ENCODE measurements around the gene DOCK4. TPM values are rescaled to one million over a fixed set of nuclear protein-coding genes. Genes with fewer than 3 reads are reported as not detected.

The DOCK4 gene
- polyA plus RNA-seq, 1 donor from 2014 or later: not detected

DNA sequence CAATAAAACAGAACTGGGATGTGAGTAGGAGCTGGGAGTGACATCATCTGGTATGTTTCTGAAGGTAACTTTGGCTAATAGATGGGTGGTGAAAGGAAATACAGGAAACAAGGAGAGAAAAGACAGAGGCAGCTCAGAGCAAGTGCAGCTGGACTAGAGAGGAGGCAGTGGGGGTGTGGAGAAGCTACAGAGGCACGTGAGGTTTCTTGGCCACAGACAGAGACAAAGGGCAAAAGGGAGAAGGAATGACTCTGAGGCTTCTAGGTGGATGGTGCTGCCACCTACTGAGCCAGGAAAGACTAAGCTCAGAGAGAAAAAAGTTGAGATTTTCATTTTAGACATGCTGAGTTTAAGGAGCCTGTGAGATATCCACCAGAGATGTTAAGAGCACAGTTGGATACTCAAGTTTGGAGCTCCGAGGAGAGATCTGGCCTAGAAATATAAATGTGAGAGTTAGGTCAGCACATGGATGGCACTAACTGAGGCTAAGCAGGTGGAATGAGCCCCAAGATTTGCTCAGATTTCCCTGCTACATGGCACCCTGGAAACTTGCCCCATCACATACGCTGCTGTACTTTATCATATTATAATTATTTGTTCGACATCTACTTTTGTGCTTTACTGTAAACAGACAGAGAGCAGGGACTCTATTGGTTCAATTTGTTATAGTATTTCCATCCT, 350.9 kb downstream of the DOCK4 start:
- H3K27me3 Mint-ChIP-seq: peaks cover 9% of the 10 kb centered on the region
- H3K9me3 Mint-ChIP-seq: peaks cover 2 to 5% (median 5%) of the 10 kb centered on the region in 3 donors
- no peaks in the 10 kb centered on the region for H3K4me1 Mint-ChIP-seq
- H3K36me3 Mint-ChIP-seq: no peaks in the 10 kb centered on the region
- no peak overlapping the region for H3K4me3 Mint-ChIP-seq
- H3K27ac Mint-ChIP-seq: no peak overlapping the region

DNA sequence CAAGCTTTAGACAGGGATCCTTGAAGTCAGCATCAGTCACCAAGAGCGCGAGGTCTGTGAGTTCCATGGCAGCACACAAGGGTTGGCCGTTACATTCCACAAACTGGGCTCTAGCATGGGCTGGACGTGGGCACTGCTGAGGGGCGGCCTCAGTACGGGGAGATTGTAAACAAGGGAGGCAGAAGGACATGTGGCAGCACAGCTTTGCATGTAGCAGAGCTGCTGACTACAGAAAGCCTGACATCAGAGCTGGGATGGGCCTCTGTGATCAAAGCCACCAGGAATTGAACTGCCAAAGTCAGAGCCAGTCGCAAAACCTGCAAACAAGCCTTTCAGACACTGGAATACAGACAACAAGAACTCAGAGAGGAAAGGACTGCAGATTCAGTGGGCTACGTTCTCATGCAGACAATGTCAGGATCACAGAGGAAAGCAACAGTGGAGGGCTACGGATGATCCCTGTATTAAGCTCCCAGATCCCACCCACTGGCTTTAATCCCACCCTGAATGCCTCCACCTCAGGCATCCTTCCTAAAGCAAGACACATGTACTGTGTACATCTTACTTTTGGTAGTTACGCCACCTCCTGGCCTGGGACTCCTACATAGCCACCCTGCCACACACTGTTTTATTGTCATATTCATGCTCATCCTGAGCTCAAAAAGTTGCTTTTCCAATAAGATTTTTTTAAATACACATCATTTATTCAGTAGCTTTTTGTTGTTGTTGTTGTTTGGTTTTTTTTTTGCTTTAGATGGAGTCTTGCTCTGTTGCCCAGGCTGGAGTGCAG, 352.8 kb downstream of the DOCK4 start:
- Mint-ChIP-seq H3K27ac (no peak overlapping the region), H3K4me3 (no peak overlapping the region), H3K27me3 (peaks cover 6% of the 10 kb centered on the region), H3K4me1 (no peaks in the 10 kb centered on the region), H3K36me3 (no peaks in the 10 kb centered on the region), H3K9me3 (peaks cover 0 to 6% (median 6%) of the 10 kb centered on the region in 3 donors)

DNA sequence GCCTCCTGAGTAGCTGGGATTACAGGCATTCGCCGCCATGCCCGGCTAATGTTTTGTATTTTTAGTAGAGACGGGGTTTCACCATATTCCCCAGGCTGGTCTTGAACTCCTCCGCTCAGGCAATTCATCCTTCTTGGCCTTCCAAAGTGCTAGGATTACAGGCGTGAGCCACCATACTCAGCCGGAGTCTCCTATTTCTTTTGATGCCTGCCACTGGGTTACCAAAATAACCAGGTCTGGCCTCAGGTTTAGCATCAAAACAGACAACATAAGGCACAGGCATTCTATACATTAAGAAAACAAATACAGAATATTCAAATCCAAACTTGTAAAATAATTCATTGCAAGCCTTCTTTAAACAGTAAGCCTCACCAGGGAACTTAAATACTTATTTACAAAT, 354.1 kb downstream of the DOCK4 start:
- Mint-ChIP-seq H3K27me3 (peaks cover 5% of the 10 kb centered on the region), H3K4me1 (no peaks in the 10 kb centered on the region), H3K4me3 (no peak overlapping the region), H3K9me3 (peaks cover 2 to 7% (median 6%) of the 10 kb centered on the region in 3 donors), H3K36me3 (no peaks in the 10 kb centered on the region), H3K27ac (no peak overlapping the region)

DNA sequence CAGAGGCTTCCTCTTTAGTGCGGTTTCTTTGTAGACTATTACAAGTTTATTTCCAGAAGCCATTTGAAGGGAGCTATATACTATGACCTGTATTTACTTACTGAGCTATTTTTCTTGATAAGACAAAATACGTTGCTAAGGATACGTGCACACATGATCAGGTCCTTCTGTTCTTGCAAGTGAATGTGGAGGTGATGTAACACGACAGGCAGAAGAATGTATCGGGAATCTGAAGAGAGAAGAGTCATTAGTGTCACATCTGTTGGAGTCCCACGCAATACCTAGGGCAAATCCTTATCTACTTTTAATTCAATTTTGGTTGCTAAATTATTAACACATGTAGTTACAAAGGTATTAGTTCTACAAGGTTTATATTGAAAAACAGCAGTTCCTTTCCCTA, 359.3 kb downstream of the DOCK4 start:
- no peaks in the 10 kb centered on the region for H3K36me3 Mint-ChIP-seq
- no peaks in the 10 kb centered on the region for H3K4me1 Mint-ChIP-seq
- H3K9me3 Mint-ChIP-seq: peaks cover 2 to 7% (median 6%) of the 10 kb centered on the region in 3 donors
- H3K4me3 Mint-ChIP-seq: no peak overlapping the region
- peaks cover 3% of the 10 kb centered on the region for H3K27me3 Mint-ChIP-seq
- H3K27ac Mint-ChIP-seq: no peak overlapping the region

DNA sequence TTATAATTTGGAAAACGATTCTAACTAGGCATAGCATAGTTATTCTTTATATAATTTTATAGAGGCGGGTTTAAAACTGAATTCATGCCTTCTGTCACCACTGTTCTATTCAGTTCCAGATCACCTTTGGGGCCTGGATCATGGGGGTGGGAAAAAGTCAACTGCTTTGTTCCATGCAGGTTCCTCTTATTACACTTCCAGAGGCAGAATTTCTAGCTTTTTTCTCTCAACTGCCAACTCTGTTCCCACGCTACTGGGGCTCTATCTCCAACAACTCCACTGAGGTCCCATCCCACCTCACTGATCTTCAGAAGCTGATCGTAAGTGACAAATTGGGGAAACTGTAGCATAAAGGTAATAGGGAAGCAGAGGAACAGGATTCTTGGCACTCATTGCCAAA, 360.3 kb downstream of the DOCK4 start:
- Mint-ChIP-seq H3K4me1 (no peaks in the 10 kb centered on the region), H3K27ac (no peak overlapping the region), H3K4me3 (no peak overlapping the region), H3K9me3 (peaks cover 2 to 7% (median 6%) of the 10 kb centered on the region in 3 donors), H3K27me3 (peaks cover 3% of the 10 kb centered on the region), H3K36me3 (no peaks in the 10 kb centered on the region)

DNA sequence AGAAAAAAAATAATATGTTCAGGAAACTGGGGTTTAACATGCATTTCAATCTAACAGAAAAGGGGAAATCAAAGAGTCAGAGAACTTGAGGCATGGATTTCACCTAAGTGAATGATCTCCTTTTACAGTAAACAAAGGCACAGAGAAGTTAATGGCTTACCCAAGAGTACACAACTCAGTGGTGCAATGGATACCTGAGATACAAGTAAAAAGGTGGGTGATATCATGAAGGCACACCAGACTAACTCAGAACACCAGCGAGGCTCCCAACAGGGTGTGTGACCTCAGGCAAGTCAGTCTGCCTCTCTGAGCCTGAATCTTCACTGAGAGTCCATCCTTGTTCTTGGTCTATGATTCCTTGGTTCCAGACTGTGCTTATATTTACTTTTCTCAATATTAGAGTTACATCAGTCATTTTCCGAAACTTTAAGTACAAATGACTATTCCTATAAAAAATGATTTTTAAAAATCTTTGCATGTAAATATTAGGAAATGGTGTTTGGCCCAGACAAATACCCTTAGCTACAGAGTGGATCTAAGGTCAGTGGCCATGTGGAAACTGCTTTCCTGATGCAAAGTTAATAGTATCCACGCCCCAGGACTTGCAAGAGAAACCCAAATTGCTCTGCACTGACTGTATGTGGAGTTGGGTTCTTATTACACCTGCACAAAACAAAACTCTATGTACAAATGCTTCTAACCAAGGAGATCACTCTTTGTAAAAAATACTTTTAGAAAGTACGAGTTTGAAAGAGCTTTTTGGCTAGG, 361.1 kb downstream of the DOCK4 start:
- Mint-ChIP-seq H3K9me3 (peaks cover 0 to 2% (median 2%) of the 10 kb centered on the region in 3 donors), H3K36me3 (no peaks in the 10 kb centered on the region), H3K4me1 (no peaks in the 10 kb centered on the region), H3K4me3 (no peak overlapping the region), H3K27ac (no peak overlapping the region), H3K27me3 (no peaks in the 10 kb centered on the region)

DNA sequence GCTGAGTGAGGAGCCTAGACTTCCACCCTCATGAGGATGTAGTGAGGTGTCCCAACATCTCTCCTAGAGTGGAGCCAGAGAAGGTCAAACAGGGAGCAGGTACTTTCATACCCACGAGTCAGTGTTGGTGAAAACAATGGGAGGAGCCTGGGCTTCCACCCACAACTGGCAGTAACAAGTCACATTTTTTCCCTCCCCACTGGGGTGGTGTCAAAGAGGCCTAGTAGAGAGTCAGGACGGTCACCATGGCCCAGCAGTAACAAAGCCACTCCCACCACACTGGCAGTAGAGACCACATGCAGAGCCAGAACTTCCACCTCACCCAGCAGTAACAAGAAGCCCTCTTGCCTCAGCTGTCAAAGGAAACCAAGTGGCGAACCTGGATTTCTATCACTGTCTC, 363.7 kb downstream of the DOCK4 start:
- Mint-ChIP-seq H3K4me3 (no peak overlapping the region), H3K9me3 (peaks cover 0 to under 1% (median 0%) of the 10 kb centered on the region in 3 donors), H3K27ac (no peak overlapping the region), H3K4me1 (no peaks in the 10 kb centered on the region), H3K36me3 (no peaks in the 10 kb centered on the region), H3K27me3 (no peaks in the 10 kb centered on the region)

DNA sequence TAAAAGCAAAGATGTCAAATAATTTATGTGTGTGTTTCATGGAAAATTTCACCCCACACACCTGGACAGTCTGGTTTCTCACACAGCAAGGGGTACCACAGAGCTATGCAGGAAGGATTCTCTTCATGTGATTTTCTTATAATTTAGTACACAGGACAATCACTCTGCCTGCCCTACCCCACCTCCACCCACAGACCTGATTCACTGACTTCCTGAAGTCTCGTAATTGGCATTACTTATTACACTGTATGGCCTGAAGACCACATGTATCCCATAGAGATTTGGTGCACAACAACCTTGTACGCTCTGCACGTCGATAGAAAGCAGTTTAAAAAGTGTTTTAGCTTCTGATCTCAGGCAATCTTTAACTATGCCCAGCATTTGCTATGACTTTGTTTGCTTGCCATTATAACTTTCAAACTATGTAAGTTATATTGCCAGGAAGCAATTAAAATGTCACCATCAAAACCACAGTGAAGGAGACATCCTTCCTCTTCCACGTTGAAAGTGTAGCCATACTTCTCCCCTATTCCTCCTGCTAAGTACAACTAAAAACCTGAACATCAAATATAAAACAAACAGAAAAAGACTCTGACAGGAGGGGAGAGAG, 364.5 kb downstream of the DOCK4 start:
- H3K27me3 Mint-ChIP-seq: no peaks in the 10 kb centered on the region

DNA sequence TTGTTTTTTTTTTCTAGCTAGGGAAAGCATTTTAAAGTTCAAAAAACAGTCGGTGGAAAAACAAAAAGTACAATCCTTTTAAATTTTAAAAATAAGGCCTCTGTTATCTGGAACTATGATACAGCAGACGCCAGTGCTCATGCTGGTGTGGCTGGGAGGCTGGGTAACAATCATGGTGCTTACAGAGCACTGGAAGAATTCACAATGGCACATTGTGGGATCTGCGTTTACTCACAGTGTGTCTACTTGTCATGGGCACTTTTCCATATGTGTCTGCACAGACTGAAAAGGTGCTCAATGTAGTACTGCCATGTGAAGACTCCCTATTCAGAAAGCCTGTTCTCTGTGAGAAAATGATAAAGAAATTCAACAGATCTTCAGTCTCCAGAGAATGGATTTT, 365.7 kb downstream of the DOCK4 start:
- no peak overlapping the region for H3K27ac Mint-ChIP-seq
- no peak overlapping the region for H3K4me3 Mint-ChIP-seq
- H3K9me3 Mint-ChIP-seq: peaks cover 0 to 4% (median 3%) of the 10 kb centered on the region in 3 donors
- no peaks in the 10 kb centered on the region for H3K27me3 Mint-ChIP-seq
- H3K4me1 Mint-ChIP-seq: no peaks in the 10 kb centered on the region
- peaks cover 2% of the 10 kb centered on the region for H3K36me3 Mint-ChIP-seq

More for the DNA sequence above, 364.5 kb downstream of the DOCK4 start:
- Mint-ChIP-seq H3K27ac (no peak overlapping the region), H3K36me3 (no peaks in the 10 kb centered on the region), H3K4me1 (no peaks in the 10 kb centered on the region), H3K9me3 (peaks cover 0 to 3% (median 0%) of the 10 kb centered on the region in 3 donors), H3K4me3 (no peak overlapping the region)

DNA sequence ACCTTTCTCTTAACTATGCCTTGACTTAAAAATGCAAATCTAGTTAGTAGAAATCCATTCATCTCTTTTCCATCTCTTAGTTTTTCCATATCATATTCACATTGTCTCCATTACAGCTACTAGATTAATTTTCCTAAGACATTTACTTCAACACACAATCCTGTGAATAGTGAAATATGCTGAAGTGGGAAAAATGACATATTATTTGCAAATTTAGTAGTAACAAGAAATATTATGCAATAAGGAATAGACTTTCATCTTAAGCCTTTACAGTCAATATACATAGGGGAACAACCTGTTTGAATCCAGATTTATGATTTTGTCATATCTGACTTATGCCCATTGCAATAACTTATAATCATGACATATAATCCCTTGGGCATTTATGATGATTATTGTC, 366.9 kb downstream of the DOCK4 start:
- peaks cover 0 to 4% (median 3%) of the 10 kb centered on the region in 3 donors for H3K9me3 Mint-ChIP-seq
- H3K36me3 Mint-ChIP-seq: peaks cover 2% of the 10 kb centered on the region
- no peak overlapping the region for H3K27ac Mint-ChIP-seq
- no peaks in the 10 kb centered on the region for H3K4me1 Mint-ChIP-seq
- H3K4me3 Mint-ChIP-seq: no peak overlapping the region
- no peaks in the 10 kb centered on the region for H3K27me3 Mint-ChIP-seq

DNA sequence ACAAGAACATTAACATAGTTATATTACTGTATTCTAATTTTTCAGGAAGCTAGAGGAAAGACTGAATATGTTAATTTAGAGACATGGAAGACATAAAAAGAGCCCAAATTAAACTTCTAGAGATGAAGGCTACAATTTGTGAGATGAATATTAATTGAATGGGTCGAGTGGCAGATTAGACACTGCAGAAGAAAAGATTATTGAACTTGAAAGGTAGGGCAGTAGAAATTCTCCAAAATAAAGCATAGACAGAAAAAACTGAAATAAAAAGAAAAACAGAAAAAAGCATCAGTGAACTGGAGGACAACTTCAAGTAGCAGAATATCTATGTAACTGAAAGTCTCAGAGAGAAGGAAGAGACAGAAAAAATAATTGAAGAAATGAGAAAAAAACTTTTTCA, 369.6 kb downstream of the DOCK4 start:
- H3K36me3 Mint-ChIP-seq: peaks cover 2% of the 10 kb centered on the region
- H3K4me1 Mint-ChIP-seq: no peaks in the 10 kb centered on the region
- H3K9me3 Mint-ChIP-seq: peaks cover 0 to 4% (median 3%) of the 10 kb centered on the region in 3 donors
- no peak overlapping the region for H3K27ac Mint-ChIP-seq
- H3K4me3 Mint-ChIP-seq: no peak overlapping the region
- no peaks in the 10 kb centered on the region for H3K27me3 Mint-ChIP-seq

DNA sequence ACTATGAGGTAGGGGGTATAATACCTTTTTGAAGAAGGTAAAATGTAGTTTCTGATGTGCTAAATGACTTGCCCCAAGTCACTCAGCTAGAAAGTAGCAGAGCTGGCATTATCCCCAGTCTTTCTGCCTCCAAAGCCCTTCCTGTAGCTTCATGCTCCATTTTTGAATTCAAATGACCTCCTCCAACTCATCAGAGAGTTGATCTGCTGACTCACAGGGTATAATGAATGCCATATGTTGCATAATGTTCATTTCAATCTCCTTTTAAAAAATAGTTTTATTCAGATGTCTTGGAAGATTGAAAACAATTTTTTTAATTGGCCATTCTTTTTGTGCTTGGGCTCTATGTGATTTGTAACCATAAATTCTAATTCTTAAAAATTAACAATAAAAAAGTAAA, 371.1 kb downstream of the DOCK4 start:
- Mint-ChIP-seq H3K9me3 (peaks cover 0 to 4% (median 3%) of the 10 kb centered on the region in 3 donors), H3K36me3 (peaks cover 2% of the 10 kb centered on the region), H3K4me1 (no peaks in the 10 kb centered on the region), H3K27ac (no peak overlapping the region), H3K4me3 (no peak overlapping the region), H3K27me3 (no peaks in the 10 kb centered on the region)

DNA sequence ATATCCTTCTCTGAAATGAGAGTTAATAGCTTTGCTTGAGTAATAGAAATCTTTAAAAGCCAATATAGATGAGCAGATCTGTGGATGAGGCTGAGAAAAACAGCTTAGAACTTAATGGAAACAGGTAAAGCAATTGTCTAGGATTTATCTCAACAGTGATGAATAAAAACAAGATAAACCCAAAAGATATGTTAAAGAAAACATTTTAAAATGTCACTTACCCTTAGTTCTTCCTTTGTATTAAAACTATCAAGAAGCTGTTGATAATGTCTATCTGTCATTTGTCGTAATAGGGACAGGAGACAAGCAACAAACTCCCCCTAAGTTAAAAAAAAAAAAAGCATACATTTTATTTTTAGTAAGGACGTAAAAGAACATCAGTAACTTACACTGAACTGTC, 371.8 kb downstream of the DOCK4 start:
- peaks cover 0 to 4% (median 3%) of the 10 kb centered on the region in 3 donors for H3K9me3 Mint-ChIP-seq
- H3K27ac Mint-ChIP-seq: no peak overlapping the region
- H3K4me3 Mint-ChIP-seq: no peak overlapping the region
- H3K27me3 Mint-ChIP-seq: no peaks in the 10 kb centered on the region
- H3K4me1 Mint-ChIP-seq: no peaks in the 10 kb centered on the region
- H3K36me3 Mint-ChIP-seq: peaks cover 2% of the 10 kb centered on the region

DNA sequence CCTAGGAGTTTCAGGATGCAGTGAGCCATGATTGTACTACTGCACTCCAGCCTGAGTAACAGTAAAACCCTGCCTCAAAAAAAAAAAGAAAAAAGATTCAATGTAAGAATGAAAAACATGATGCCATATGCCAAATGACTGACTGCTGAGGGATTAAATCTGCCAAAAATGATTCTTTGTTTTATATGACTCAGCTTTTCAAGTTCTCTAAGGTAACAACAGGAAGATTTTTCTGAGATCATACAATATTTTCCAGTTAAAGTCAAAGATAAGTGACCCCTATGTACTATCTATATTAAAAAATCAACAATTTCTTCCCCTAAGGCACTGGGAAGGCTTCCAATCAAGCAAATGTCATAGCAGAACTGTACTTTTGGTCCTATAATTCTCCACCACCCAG, 372.7 kb downstream of the DOCK4 start:
- no peaks in the 10 kb centered on the region for H3K4me1 Mint-ChIP-seq
- no peaks in the 10 kb centered on the region for H3K27me3 Mint-ChIP-seq
- no peak overlapping the region for H3K27ac Mint-ChIP-seq
- H3K36me3 Mint-ChIP-seq: peaks cover 2% of the 10 kb centered on the region
- H3K4me3 Mint-ChIP-seq: no peak overlapping the region
- H3K9me3 Mint-ChIP-seq: peaks cover 0 to 4% (median 3%) of the 10 kb centered on the region in 3 donors

DNA sequence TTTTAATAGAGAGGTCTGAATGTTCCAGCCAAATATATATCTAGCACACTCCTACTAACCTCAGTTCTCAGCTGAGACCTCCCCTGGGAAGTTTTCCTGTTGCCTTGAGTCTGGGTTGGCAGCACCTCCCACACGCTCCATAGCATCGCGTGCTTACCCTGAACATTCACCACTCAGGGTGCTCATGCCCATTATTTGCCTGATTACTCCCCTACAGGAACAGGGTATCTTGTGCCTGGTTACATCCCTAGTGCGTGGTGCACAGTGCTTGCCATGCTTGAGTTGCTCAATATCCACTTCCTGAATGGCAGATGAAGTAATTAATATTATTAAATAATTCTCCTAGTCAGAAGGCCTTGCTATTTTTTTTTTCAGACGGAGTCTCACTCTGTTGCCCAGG, 374.0 kb downstream of the DOCK4 start:
- no peaks in the 10 kb centered on the region for H3K4me1 Mint-ChIP-seq
- H3K27ac Mint-ChIP-seq: no peak overlapping the region
- peaks cover 2% of the 10 kb centered on the region for H3K36me3 Mint-ChIP-seq
- no peak overlapping the region for H3K4me3 Mint-ChIP-seq
- no peaks in the 10 kb centered on the region for H3K27me3 Mint-ChIP-seq
- peaks cover 0 to 4% (median 3%) of the 10 kb centered on the region in 3 donors for H3K9me3 Mint-ChIP-seq
